Epithelial cell of esophagus (primary cell): ENCODE measurements around the gene AKT1S1.

Source experiments
- DNase-seq: peaks from one replicate; pipeline ENCODE4 v3.0.0; 2010; ENCODE audit warnings: low read depth
- H3K4me3 ChIP-seq: 2 replicates; pipeline ENCODE4 v1.5.1; 2011; ENCODE audit warnings: mild to moderate bottlenecking, low read length, control low read depth
- TF ChIP-seq, protein P1 (sequence below): IDR thresholded peaks from 2 replicates; pipeline ENCODE4 v1.5.1; 2011; ENCODE audit warnings: low read depth, mild to moderate bottlenecking, low read length, control low read depth, inconsistent platforms; ENCODE audit not compliant: insufficient read depth; ENCODE audit errors: missing control alignments

AKT1S1 gene

DNA sequence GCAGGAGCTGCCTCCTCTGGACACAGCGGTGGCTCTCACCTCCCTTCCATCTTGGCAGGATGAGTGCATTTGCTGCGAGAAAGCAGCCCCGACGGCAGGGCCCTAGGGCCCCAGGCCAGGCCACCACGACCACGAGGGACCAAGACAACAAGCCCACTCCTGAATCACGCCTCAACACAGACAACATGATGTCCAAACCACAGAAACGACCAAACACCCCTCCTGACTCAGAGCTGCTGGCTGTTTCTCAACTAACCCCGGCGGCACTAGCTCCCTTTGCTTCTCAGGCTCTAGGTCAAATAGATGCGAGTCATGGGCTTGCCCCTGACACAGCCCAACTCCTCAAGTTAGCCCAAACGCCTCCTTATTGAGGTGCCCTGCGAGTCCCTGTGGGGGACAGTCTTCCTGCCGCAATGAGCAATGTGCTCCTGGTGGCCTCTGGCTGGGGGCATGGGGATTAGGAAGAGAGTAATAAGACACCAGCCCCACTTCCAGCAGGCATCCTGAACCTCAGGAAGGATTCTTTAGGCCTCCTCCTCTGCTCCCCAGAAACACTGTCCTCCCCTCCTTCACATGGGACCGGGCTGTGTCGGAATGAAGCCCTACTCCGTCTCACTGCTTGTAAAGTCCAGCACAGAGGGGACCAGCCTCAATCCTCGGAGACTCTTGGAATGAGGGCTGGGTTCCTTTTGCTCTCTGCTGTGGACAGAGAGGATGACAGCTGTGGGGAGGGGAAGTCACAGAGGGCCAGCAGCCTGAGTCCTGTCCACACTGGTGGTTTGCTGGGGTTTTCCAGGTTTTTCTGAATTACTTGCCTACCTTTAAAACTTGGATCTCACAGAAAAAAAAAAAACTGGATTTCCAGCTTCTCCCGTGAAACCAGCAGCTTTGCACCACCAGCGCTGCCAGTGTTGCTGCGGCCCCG is 45.0 kb upstream of the AKT1S1 start:
- DNase-seq = peak; percentile 59
- TF ChIP-seq, protein P1, sequence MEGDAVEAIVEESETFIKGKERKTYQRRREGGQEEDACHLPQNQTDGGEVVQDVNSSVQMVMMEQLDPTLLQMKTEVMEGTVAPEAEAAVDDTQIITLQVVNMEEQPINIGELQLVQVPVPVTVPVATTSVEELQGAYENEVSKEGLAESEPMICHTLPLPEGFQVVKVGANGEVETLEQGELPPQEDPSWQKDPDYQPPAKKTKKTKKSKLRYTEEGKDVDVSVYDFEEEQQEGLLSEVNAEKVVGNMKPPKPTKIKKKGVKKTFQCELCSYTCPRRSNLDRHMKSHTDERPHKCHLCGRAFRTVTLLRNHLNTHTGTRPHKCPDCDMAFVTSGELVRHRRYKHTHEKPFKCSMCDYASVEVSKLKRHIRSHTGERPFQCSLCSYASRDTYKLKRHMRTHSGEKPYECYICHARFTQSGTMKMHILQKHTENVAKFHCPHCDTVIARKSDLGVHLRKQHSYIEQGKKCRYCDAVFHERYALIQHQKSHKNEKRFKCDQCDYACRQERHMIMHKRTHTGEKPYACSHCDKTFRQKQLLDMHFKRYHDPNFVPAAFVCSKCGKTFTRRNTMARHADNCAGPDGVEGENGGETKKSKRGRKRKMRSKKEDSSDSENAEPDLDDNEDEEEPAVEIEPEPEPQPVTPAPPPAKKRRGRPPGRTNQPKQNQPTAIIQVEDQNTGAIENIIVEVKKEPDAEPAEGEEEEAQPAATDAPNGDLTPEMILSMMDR = no peak
- no peak overlapping the region for H3K4me3 ChIP-seq

DNA sequence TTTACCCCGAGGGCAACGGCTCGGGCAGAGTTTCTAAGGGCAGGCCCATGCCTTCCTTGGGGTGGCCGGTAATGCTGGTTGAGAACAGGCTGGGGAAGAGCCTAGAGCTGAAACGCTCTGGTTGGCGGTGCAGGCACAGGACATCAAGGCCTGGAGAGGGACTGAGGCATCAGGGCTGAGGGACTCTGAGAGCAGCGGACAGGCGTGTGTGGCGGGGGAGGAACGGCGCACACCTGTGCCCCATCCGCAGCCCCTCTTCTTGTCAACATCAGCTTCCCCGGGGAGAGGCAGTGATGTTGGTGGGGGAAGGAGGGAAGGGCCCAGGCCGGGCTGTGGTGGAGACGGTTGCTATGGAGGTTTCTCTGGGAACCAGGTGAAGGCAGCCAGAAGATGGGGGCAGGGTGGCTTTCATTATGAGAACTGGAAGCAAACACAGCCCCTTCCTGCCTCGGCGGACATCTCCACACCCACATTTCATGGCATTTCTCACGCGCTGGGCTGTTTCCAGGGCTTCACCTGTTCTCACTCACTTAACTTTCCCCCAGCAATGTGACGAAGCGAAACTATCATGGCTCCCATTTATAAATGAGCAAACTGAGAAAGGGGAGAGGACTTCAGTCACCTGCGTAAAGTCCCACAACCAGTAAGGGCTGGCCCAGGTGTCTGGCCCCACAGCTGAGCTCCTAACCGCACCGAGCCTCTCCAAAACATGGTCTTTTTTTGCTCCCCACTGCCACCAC is 43.6 kb upstream of the AKT1S1 start:
- H3K4me3 ChIP-seq = no peak overlapping the region
- TF ChIP-seq, protein P1 = no peak
- no peak for DNase-seq

DNA sequence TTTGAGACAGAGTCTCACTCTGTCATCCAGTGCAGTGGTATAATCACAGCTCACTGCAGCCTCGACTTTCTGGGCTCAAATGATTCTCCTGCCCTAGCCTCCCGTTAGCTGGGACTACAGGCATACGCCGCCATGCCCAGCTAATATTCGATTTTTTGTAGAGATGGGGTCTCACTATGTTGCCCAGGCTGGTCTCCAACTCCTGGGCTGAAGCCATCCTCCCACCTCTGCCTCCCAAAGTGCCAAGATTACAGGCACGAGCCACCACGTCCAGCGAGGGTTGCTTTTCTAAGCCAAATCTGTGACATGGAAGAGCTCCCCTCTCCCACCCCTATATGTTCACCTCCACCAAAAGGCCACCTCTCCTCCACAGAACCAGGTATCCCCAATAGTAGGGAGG is 40.9 kb upstream of the AKT1S1 start:
- no peak overlapping the region for H3K4me3 ChIP-seq
- DNase-seq = no peak
- TF ChIP-seq, protein P1 = no peak

DNA sequence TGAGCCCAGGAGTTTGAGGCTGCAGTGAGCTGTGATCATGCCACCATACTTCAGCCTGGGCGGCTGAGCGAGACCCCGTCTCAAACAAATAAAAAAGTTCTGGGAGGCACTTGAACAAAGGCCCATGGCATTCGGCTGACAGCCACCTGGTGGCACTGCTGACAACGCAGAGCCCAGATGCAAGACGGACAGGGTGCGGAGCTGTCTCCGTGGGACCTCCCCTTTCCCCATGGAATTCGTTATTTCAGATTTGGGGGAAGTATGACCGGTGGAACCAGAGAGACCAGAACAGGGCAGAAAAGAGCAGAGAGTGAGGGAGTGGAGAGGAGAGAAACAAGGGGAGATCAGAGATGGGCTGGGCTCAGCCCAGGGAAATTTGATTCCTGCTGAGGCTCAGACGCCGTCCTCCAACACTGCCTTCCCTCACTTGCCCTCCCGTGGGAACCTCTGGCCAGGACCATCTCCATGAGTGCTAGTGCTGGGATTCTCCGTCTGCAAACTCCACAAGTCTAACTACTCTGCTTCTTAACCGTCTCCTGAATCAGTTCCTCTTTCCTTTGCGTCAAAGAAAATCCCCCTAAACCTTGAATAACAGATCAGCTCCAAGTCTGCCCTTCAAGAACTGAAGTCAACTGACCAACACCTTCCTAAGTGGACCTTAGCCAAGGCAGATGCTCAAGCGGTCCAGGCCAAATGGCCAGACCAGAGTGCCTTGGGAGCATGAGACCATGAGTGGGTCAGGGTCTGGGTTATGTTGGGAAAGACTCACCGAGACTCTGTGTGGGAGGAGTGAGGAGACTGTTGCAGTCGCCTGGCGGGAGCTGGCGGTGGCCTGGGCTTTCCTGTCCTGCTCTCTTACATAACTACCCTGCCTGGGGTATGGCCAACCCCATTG is 39.9 kb upstream of the AKT1S1 start:
- DNase-seq = peak; percentile 35
- no peak overlapping the region for H3K4me3 ChIP-seq
- TF ChIP-seq, protein P1 = peak; percentile 55

DNA sequence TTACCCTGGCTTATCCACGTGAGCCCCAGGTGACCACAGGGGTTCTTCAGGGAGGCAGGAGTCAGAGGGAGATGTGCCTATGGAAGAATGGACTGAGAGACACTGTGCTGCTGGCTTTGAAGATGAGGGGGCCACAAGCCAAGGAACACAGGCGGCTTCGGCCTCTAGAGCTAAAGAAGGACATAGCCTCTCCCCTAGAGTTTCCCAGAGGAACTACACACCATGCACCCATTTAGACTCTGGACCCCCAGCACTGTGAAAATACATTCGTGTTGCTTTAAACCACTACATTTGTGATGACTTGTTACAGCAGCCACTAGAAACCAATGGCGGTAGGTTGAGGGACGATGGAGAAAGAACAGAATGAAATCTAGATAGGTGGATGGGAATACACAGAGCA is 38.1 kb upstream of the AKT1S1 start:
- H3K4me3 ChIP-seq = no peak overlapping the region
- TF ChIP-seq, protein P1 = peak; percentile 12
- no peak for DNase-seq

DNA sequence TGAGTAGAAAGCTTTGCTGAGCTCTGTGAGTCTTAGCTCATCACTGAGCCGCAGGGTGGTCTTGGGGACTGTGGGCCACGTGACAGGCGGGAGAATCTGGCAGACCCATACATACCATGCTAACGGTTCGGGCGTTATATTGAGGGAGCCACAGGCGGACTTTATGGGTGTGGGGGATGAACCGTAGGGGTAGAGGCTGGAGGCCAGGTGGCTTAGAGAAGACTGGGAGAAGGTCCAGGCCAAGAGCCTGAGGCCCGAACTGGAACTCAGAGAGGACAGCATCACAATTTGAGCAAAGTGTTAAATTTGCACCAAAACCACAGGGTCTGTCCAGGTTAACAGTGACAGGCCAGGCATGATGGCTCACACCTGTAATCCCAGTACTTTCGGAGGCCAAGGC is 36.6 kb upstream of the AKT1S1 start:
- TF ChIP-seq, protein P1 = no peak
- DNase-seq = no peak
- no peak overlapping the region for H3K4me3 ChIP-seq
